Measurements from ENCODE around the gene PLPPR1. TPM values are rescaled to one million over a fixed set of nuclear protein-coding genes. Genes with fewer than 3 reads are reported as not detected.
A peak's percentile ranks its signal among the peaks of the same experiment; 100 is the strongest.

PLPPR1 gene
- total and polyA plus RNA-seq, 2 experiments from 2014 or later = 1.3 to 3.7 TPM

- TF ChIP-seq ETS1 (IDR thresholded peaks at IDR 0.05) = no peak
- no peak for TF ChIP-seq STAT1 (IDR thresholded peaks at IDR 0.05; ENCODE audit: unreplicated experiment)
- TF ChIP-seq JUNB (IDR thresholded peaks at IDR 0.05; ENCODE audit: unreplicated experiment) = no peak
Observed at GRCh38 chr9:101311191-101311590, 282.7 kb downstream of the PLPPR1 start (continued).

- no peak overlapping the region for H3K4me3 ChIP-seq
- no peaks in the 10 kb centered on the region for H3K9me2 ChIP-seq (ENCODE audit: insufficient read depth)
- no peak overlapping the region for H3K4me3 Mint-ChIP-seq
- no peaks in the 10 kb centered on the region for H4K20me1 ChIP-seq (replicated peaks; ENCODE audit: insufficient read depth)
- H3K27ac ChIP-seq (ENCODE audit: low read depth) = no peak overlapping the region
- H3K27ac Mint-ChIP-seq = no peak overlapping the region
- H3K27me3 ChIP-seq (ENCODE audit: insufficient read depth) = no peaks in the 10 kb centered on the region
- DNase-seq (ENCODE audit: low spot score) (peak; percentile 96), ATAC-seq (peak; percentile 78)
- TF ChIP-seq CREB1 (CRISPR knock-in tag; IDR thresholded peaks at IDR 0.05; ENCODE audit: low read depth) = no peak
- TF ChIP-seq NANOG (IDR thresholded peaks at IDR 0.05; ENCODE audit: borderline replicate concordance) = no peak
- TF ChIP-seq CTCF (conservative IDR thresholded peaks at IDR 0.05; ENCODE audit: low read depth in 2 of 2) = peak; percentile 71 to 88
- TF ChIP-seq ETS1 (IDR thresholded peaks at IDR 0.05) = no peak
- TF ChIP-seq ZNF114 (CRISPR knock-in tag; IDR thresholded peaks at IDR 0.05) = no peak
- no peaks in the 10 kb centered on the region for H3K79me2 ChIP-seq (replicated peaks; ENCODE audit: insufficient read depth)
- no peaks in the 10 kb centered on the region for H3F3A ChIP-seq (replicated peaks; ENCODE audit: low read depth)
- no peaks in the 10 kb centered on the region for H3K36me3 ChIP-seq (ENCODE audit: insufficient read depth)
- H3K4me2 ChIP-seq = no peak overlapping the region
- H3K4me1 Mint-ChIP-seq = no peaks in the 10 kb centered on the region
- H3K27me3 Mint-ChIP-seq (ENCODE audit: insufficient read depth, low read depth, poor library complexity) = peaks cover 2% of the 10 kb centered on the region
- no peak overlapping the region for H2AFZ ChIP-seq
- no peaks in the 10 kb centered on the region for H3K4me1 ChIP-seq (ENCODE audit: insufficient read depth)
- no peaks in the 10 kb centered on the region; the same call in 2 of the 3 replicates for H3K36me3 Mint-ChIP-seq (ENCODE audit: low read depth)
- H3K9me3 Mint-ChIP-seq = no peaks in the 10 kb centered on the region
Observed at GRCh38 chr9:101311758-101312420, 283.4 kb downstream of the PLPPR1 start.

GRCh38 chr9:101312661-101313060, 284.1 kb downstream of the PLPPR1 start:
- TF ChIP-seq ZNF331 (CRISPR knock-in tag; IDR thresholded peaks at IDR 0.05; ENCODE audit: low read depth) = no peak
- TF ChIP-seq JUNB (IDR thresholded peaks at IDR 0.05; ENCODE audit: unreplicated experiment) = no peak
- H2AFZ ChIP-seq = no peak overlapping the region
- DNase-seq (ENCODE audit: low spot score) (no peak), ATAC-seq (no peak)
- no peaks in the 10 kb centered on the region for H3K79me2 ChIP-seq (replicated peaks; ENCODE audit: insufficient read depth)
- H3K4me2 ChIP-seq = no peak overlapping the region
- Mint-ChIP-seq H3K9me3 (no peaks in the 10 kb centered on the region), H3K36me3 (ENCODE audit: low read depth) (no peaks in the 10 kb centered on the region; the same call in 2 of the 3 replicates), H3K27ac (no peak overlapping the region), H3K4me3 (no peak overlapping the region), H3K27me3 (ENCODE audit: insufficient read depth, low read depth, poor library complexity) (peaks cover 2% of the 10 kb centered on the region), H3K4me1 (no peaks in the 10 kb centered on the region)
- no peaks in the 10 kb centered on the region for H4K20me1 ChIP-seq (replicated peaks; ENCODE audit: insufficient read depth)
- H3F3A ChIP-seq (replicated peaks; ENCODE audit: low read depth) = no peaks in the 10 kb centered on the region
- no peaks in the 10 kb centered on the region for H3K36me3 ChIP-seq (ENCODE audit: insufficient read depth)
- H3K27me3 ChIP-seq (ENCODE audit: insufficient read depth) = no peaks in the 10 kb centered on the region
- no peaks in the 10 kb centered on the region for H3K9me2 ChIP-seq (ENCODE audit: insufficient read depth)
- H3K27ac ChIP-seq (ENCODE audit: low read depth) = no peak overlapping the region
- H3K4me3 ChIP-seq = no peak overlapping the region
- H3K4me1 ChIP-seq (ENCODE audit: insufficient read depth) = no peaks in the 10 kb centered on the region

Data from GM23338 (cell line).